T-helper 2 cell (primary cell): ENCODE measurements around the gene CSTB.
"Not testable (repeated sequence)": the region's sequence is repeated elsewhere in the genome, so short reads cannot be mapped to it uniquely, and the experiment has no call there.

Source experiments
- DNase-seq, 5 experiments: peaks; one replicate each; pipeline versions ENCODE4 v3.0.0 to v3.0.0-alpha.2; 2012 to 2022
- total RNA-seq, 2 donors: gene quantifications; one replicate each; lab custom pipeline; 2026; lab: John Stamatoyannopoulos, UW

The CSTB gene
- 15.6 to 22.1 reads per million in 2 donors for total RNA-seq

- DNase-seq: peak; percentile 70 to 83 (median 78)
Observed at GRCh38 chr21:43775795-43776430, at the start of gene CSTB. Gene CSTB, minus strand, starts transcription at chr21:43776308. Its CDS starts 39 bp downstream, at chr21:43776269.

- DNase-seq: no peak
Observed at GRCh38 chr21:43825242-43825935, 49.3 kb upstream of the CSTB start.

- no peak for DNase-seq
Observed at GRCh38 chr21:43824333-43825241, 48.5 kb upstream of the CSTB start.

- not testable (repeated sequence) for DNase-seq
Observed at GRCh38 chr21:43822741-43823140, 46.6 kb upstream of the CSTB start.

- not testable (repeated sequence) for DNase-seq
Observed at GRCh38 chr21:43822166-43822565, 46.1 kb upstream of the CSTB start.

- no peak for DNase-seq
Observed at GRCh38 chr21:43820466-43820865, 44.4 kb upstream of the CSTB start.

GRCh38 chr21:43819511-43820405 is 43.6 kb upstream of the CSTB start:
- DNase-seq: no peak

GRCh38 chr21:43818685-43819084 is 42.6 kb upstream of the CSTB start:
- DNase-seq: no peak

- DNase-seq: no peak
Observed at GRCh38 chr21:43817157-43818086, 41.3 kb upstream of the CSTB start.

- DNase-seq: no peak
Observed at GRCh38 chr21:43816611-43817071, 40.5 kb upstream of the CSTB start.

- no peak for DNase-seq
Observed at GRCh38 chr21:43815991-43816390, 39.9 kb upstream of the CSTB start.

- DNase-seq: peak in 1 of 5 experiments; percentile 30
Observed at GRCh38 chr21:43815107-43815613, 39.1 kb upstream of the CSTB start.

GRCh38 chr21:43814215-43815106 is 38.4 kb upstream of the CSTB start:
- no peak for DNase-seq

- DNase-seq: no peak
Observed at GRCh38 chr21:43813656-43813980, 37.5 kb upstream of the CSTB start.

GRCh38 chr21:43812957-43813655 is 37.0 kb upstream of the CSTB start:
- no peak for DNase-seq

- DNase-seq: no peak
Observed at GRCh38 chr21:43812139-43812821, 36.2 kb upstream of the CSTB start.

- DNase-seq: no peak
Observed at GRCh38 chr21:43811262-43812105, 35.4 kb upstream of the CSTB start.
